ENCODE results near the gene WSB2. TPM values are rescaled to one million over a fixed set of nuclear protein-coding genes. Genes with fewer than 3 reads are reported as not detected.

The WSB2 gene
- total RNA-seq: 125 and 234 TPM in 2 replicates

DNA sequence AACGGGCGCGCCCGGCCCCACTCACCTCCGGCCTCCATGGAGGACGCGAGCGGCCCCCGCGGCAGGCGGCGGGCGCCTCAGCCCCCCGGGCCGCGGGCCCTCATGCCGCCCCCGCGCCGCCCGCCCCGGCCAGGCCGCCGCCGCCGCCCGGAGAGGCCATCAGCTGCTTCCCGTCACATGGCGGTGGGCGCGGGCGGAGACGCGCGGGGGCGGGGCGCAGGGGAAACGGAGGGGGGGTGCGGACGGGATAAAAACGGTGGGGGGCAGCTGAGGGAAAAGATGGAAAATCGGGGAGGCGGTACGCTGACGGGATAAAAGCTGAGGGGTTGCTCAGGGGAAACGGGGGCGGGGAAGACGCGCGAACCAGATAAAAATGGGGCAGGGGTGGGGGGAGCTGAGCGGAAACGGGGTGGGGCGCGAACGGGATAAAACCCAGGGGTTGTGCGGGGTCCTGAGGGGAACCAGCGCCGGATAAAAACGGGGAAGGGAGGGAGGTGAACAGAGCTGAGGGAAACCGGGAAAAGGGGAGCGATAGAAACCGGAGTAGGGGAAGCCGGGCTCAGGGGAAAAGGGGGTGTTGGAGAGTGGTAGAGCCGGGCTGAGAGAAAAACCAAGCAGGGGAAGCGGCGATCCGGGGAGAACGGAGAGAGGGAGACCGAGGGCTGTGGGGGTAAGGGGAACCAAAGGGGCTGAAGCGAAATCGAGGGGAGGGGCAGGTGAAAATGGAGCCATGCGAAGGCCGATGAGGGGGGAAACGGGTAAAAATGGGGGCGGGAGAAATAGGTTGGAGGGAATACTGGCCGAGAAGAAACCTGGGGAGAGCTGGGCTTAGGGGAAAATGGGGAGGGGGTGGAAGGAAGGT, at the start of gene WSB2:
Gene WSB2, minus strand, starts transcription at position 169 of the 862 bp plus-strand sequence. Its CDS starts 131 bp downstream, at position 38.
- Histone ChIP-seq H3K27me3 (ENCODE audit: control insufficient read depth, insufficient read depth, low read length) (no peaks in the 10 kb centered on the region), H3K4me3 (ENCODE audit: low read depth, low read length) (peak within 1 kb of the TSS; percentile 61), H3K36me3 (ENCODE audit: control insufficient read depth, insufficient read depth, low read length) (no peaks in the 10 kb centered on the region)
- FAIRE-seq: no peak
- TF ChIP-seq, protein P1, sequence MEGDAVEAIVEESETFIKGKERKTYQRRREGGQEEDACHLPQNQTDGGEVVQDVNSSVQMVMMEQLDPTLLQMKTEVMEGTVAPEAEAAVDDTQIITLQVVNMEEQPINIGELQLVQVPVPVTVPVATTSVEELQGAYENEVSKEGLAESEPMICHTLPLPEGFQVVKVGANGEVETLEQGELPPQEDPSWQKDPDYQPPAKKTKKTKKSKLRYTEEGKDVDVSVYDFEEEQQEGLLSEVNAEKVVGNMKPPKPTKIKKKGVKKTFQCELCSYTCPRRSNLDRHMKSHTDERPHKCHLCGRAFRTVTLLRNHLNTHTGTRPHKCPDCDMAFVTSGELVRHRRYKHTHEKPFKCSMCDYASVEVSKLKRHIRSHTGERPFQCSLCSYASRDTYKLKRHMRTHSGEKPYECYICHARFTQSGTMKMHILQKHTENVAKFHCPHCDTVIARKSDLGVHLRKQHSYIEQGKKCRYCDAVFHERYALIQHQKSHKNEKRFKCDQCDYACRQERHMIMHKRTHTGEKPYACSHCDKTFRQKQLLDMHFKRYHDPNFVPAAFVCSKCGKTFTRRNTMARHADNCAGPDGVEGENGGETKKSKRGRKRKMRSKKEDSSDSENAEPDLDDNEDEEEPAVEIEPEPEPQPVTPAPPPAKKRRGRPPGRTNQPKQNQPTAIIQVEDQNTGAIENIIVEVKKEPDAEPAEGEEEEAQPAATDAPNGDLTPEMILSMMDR (IDR thresholded peaks at IDR 0.05; ENCODE audit: insufficient read depth, low read length, severe bottlenecking): no peak
- no peak for DNase-seq (ENCODE audit: low read depth)

DNA sequence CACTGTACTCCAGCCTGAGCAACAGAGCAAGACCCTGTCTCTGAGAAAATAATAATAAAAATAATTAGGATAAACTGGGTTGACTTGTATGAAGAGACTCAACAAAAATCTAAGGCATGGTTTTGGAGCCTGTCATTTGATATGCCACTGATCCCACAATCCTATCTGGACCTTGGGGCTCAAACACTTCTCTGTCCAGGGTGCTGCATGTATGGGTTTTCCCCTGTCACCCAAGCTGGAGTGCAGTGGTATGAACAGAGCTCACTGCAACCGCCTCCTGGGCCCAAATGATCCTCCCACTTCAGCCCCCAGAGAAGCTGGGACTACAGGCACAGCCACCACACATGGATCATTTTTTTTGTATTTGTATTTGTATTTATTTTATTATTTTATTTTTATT, 48.1 kb upstream of the WSB2 start:
- Histone ChIP-seq H3K4me3 (ENCODE audit: low read depth, low read length) (no peak overlapping the region), H3K27me3 (ENCODE audit: control insufficient read depth, insufficient read depth, low read length) (no peaks in the 10 kb centered on the region), H3K36me3 (ENCODE audit: control insufficient read depth, insufficient read depth, low read length) (no peaks in the 10 kb centered on the region)
- DNase-seq (ENCODE audit: low read depth) (no peak), FAIRE-seq (no peak)
- TF ChIP-seq, protein P1 (IDR thresholded peaks at IDR 0.05; ENCODE audit: insufficient read depth, low read length, severe bottlenecking): no peak

DNA sequence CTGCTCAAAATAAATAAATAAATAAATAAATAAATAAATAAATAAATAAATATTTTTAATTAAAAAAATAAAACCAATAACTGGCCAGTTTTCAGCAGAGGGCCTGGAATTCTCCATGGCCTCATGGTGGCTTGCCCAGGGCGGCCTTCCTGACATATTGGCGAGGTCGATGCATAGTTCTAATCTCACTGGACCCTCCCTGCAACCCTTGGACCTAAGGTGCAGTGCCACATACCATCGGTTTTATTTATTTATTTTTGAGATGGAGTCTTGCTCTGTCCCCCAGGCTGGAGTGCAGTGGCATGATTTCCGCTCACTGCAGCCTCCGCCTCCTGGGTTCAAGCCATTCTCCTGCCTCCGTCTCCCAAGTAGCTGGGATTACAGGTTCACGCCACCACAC, 46.7 kb upstream of the WSB2 start:
- TF ChIP-seq, protein P1 (IDR thresholded peaks at IDR 0.05; ENCODE audit: insufficient read depth, low read length, severe bottlenecking): no peak
- H3K4me3 ChIP-seq (ENCODE audit: low read depth, low read length): no peak overlapping the region
- H3K36me3 ChIP-seq (ENCODE audit: control insufficient read depth, insufficient read depth, low read length): no peaks in the 10 kb centered on the region
- FAIRE-seq (no peak), DNase-seq (ENCODE audit: low read depth) (no peak)
- no peaks in the 10 kb centered on the region for H3K27me3 ChIP-seq (ENCODE audit: control insufficient read depth, insufficient read depth, low read length)

DNA sequence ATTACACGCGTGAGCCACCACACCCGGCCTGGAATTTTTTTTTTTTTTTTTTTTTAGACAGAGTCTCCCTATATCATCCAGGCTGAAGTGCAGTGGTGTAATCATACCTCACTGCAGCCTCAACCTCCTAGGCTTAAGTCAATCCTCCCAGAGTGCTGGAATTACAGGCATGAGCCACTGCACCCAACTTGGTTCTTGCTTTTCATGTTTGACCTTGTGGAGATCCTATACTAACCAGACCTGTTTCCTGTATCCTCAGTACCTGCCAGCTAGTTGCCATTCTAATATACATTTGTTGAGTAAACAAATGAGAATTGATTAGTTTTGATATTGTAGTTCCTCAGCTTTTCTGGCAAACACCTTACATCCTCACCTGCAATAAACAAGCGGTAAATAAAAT, 46.0 kb upstream of the WSB2 start:
- no peak for FAIRE-seq
- Histone ChIP-seq H3K4me3 (ENCODE audit: low read depth, low read length) (no peak overlapping the region), H3K27me3 (ENCODE audit: control insufficient read depth, insufficient read depth, low read length) (no peaks in the 10 kb centered on the region), H3K36me3 (ENCODE audit: control insufficient read depth, insufficient read depth, low read length) (no peaks in the 10 kb centered on the region)
- TF ChIP-seq, protein P1 (IDR thresholded peaks at IDR 0.05; ENCODE audit: insufficient read depth, low read length, severe bottlenecking): no peak
- DNase-seq (ENCODE audit: low read depth): no peak

DNA sequence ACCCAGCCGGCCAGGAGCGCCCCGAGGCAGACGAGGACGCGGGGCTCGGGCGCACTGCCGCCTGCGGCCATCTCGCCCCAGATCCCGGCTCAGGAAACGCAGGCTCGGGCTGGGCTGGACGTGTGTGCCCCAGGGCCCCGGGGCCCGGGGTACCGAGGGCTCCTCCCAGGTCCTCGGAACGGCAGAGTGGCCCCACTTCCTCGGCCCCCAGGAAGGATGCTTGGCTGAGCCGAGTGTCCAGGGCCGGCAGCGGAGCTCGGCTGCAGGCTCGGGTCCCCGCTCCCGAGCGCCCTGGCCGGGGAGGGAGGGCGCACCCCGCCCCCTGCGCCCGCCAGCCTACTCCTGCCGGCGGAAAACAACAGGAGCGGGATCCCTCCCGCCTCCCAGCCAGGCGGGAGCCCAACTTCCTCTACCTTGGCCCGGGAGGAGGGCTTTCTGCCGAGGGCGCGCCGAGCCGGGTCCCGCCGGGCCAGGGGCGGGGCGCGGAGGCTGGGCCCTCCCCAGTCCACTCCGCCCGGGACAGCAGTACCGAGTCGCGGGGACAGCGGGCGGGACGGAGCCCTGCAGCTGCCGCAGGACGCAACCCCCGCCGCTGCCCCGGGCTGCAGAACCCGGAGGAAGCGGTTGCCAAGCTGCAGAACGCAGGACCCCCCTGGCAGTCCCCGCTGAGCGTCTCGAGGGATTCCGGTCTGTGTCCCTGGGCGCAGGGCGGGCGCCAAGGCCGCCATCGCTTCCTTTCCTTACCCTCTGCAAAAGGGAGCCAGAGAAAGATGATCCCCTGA, 42.8 kb upstream of the WSB2 start, which contains the start of gene VSIG10:
Gene VSIG10, minus strand, starts transcription at position 411 of the 782 bp plus-strand sequence. Its CDS starts 340 bp downstream, at position 71.
- H3K36me3 ChIP-seq (ENCODE audit: control insufficient read depth, insufficient read depth, low read length): no peaks in the 10 kb centered on the region
- FAIRE-seq (no peak), DNase-seq (ENCODE audit: low read depth) (no peak)
- H3K27me3 ChIP-seq (ENCODE audit: control insufficient read depth, insufficient read depth, low read length): no peaks in the 10 kb centered on the region
- peak within 1 kb of the TSS; percentile 64 for H3K4me3 ChIP-seq (ENCODE audit: low read depth, low read length)
- TF ChIP-seq, protein P1 (IDR thresholded peaks at IDR 0.05; ENCODE audit: insufficient read depth, low read length, severe bottlenecking): no peak

All from bronchial epithelial cell (primary cell).